Endothelial cell of umbilical vein (primary cell): ENCODE data around the gene CDK19.
"Not testable (repeated sequence)": the region's sequence is repeated elsewhere in the genome, so short reads cannot be mapped to it uniquely, and the experiment has no call there.

Source experiments
- POLR2A ChIP-seq: IDR thresholded peaks from 2 replicates; pipeline ENCODE4 v1.6.1; 2012; ENCODE audit warnings: low read depth, mild to moderate bottlenecking, control low read depth, low read length
- TF ChIP-seq, protein P1 (sequence below), 2 donors: IDR thresholded peaks; 1 replicate in 1 of 2; 2 replicates in 1 of 2; pipeline ENCODE4 v1.5.1; 2011; ENCODE audit warnings: low read length in 2 of 2, mild to moderate bottlenecking in 2 of 2, moderate library complexity in 2 of 2, control low read depth in 1 of 2, inconsistent platforms in 1 of 2, low read depth in 1 of 2; ENCODE audit not compliant: insufficient read depth in 1 of 2; ENCODE audit errors: extremely low read depth in 1 of 2

DNA sequence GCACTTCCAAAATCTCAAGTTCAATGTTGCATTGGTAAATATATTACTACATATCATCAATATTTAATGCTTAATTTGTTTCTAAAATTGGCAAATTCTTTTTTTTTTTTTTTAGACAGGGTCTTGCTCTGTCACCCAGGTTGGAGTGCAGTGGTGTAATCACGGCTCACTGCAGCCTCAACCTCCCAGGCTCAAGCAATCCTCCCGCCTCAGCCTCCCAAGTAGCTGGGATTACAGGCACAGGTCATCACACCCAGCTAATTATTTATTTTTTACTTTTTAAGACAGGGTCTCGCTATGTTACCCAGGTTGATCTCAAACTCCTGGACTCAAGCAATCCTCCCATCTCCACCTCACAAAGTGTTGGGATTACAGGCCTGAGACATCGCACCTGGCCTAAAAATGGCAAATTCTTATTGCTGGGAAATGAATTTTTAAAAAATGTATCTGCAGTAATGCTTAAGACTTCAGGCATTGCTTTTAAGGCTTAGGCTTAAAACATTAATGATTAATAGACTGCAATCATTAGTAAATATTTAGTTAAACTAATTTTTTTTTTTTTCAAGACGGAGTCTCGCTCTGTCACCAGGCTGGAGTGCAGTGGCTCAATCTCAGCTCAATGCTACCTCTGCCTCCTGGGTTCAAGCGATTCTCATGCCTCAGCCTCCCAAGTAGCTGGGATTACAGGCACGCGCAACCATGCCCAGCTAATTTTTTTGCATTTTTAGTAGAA, 61.2 kb downstream of the CDK19 start:
- TF ChIP-seq, protein P1, sequence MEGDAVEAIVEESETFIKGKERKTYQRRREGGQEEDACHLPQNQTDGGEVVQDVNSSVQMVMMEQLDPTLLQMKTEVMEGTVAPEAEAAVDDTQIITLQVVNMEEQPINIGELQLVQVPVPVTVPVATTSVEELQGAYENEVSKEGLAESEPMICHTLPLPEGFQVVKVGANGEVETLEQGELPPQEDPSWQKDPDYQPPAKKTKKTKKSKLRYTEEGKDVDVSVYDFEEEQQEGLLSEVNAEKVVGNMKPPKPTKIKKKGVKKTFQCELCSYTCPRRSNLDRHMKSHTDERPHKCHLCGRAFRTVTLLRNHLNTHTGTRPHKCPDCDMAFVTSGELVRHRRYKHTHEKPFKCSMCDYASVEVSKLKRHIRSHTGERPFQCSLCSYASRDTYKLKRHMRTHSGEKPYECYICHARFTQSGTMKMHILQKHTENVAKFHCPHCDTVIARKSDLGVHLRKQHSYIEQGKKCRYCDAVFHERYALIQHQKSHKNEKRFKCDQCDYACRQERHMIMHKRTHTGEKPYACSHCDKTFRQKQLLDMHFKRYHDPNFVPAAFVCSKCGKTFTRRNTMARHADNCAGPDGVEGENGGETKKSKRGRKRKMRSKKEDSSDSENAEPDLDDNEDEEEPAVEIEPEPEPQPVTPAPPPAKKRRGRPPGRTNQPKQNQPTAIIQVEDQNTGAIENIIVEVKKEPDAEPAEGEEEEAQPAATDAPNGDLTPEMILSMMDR (IDR thresholded peaks at IDR 0.05; ENCODE audit: extremely low read depth in 1 of 2, insufficient read depth in 1 of 2, low read depth in 1 of 2, low read length in 2 of 2) = not testable (repeated sequence)
- TF ChIP-seq POLR2A = not testable (repeated sequence)
